Measurements from ENCODE around the gene ETFA.

ETFA gene

DNA sequence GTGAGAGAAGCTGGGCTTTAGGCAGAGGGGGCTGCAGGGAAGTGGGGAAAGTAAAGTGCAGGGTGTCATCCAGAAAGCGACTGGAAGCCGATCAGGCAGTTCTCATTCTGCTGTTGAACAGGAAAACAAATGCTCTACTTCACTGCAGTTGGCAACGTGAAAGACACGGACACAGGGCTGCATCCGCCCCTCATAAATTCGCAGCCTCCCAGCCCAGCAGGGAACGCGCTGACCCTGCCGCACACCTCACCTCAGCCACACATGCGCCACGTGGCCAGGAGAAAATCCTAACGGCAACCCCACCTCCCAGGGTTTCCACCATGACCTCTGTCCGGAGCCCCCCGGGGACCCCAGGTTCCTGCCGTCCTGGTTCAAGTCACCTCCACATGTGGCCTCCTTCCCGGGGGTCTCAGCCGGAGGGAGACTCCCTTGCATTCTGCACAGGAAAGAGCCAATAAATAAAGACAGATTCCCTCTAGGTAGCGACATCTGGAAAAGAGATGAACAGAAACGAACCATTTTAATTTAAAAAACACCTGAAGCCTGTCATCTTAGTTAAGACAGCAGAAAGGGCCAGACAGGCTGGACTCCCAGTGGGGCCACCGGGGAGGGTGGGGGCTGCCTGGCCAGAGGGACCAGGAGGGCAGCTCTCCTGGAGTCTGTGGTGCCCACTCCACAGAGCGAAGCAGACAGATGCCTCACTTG lies 132.8 kb downstream of the ETFA start:
- TF ChIP-seq, protein P1, sequence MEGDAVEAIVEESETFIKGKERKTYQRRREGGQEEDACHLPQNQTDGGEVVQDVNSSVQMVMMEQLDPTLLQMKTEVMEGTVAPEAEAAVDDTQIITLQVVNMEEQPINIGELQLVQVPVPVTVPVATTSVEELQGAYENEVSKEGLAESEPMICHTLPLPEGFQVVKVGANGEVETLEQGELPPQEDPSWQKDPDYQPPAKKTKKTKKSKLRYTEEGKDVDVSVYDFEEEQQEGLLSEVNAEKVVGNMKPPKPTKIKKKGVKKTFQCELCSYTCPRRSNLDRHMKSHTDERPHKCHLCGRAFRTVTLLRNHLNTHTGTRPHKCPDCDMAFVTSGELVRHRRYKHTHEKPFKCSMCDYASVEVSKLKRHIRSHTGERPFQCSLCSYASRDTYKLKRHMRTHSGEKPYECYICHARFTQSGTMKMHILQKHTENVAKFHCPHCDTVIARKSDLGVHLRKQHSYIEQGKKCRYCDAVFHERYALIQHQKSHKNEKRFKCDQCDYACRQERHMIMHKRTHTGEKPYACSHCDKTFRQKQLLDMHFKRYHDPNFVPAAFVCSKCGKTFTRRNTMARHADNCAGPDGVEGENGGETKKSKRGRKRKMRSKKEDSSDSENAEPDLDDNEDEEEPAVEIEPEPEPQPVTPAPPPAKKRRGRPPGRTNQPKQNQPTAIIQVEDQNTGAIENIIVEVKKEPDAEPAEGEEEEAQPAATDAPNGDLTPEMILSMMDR (IDR thresholded peaks at IDR 0.05; ENCODE audit: borderline replicate concordance, control extremely low read depth, extremely low read depth, insufficient read depth, missing control alignments) = no peak
- no peak for DNase-seq (ENCODE audit: low spot score)
- in situ Hi-C loops (cut with MboI; ENCODE audit: low sequenced_read_pairs, unreplicated experiment) = loop anchor here (25.0 kb wide), 1 partner anchor 684 kb away; no protein-coding TSS in a partner anchor

DNA sequence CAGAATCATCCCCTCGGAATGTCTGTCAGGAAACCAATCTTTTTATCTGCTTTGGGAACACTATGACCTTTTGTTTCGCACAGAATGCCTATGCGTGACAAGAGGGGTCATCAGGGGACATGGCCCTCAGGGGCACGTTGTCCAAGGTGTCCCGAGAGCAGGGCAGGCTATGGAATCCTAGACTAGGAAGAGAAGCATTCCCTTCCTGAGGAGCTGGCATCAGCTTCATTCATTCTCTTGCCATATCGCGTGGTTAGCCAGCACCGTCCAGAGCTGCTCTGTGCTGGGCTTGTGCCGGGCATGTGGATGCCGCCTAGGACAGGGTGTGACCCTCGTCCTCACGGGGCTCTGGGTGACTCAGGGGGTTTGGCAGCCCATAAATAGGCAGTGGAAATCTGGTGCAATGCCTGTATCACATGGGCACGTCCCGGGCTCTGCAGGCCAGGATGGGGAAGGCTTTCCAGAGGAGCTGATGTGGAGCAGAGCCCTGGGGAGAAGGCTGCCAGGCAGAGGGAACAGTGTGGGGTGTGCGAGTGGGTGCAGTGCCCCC lies 133.7 kb downstream of the ETFA start:
- in situ Hi-C loops (cut with MboI; ENCODE audit: low sequenced_read_pairs, unreplicated experiment) = loop anchor here (25.0 kb wide), 1 partner anchor 685 kb away; no protein-coding TSS in a partner anchor
- TF ChIP-seq, protein P1 (IDR thresholded peaks at IDR 0.05; ENCODE audit: borderline replicate concordance, control extremely low read depth, extremely low read depth, insufficient read depth, missing control alignments) = no peak
- no peak for DNase-seq (ENCODE audit: low spot score)

DNA sequence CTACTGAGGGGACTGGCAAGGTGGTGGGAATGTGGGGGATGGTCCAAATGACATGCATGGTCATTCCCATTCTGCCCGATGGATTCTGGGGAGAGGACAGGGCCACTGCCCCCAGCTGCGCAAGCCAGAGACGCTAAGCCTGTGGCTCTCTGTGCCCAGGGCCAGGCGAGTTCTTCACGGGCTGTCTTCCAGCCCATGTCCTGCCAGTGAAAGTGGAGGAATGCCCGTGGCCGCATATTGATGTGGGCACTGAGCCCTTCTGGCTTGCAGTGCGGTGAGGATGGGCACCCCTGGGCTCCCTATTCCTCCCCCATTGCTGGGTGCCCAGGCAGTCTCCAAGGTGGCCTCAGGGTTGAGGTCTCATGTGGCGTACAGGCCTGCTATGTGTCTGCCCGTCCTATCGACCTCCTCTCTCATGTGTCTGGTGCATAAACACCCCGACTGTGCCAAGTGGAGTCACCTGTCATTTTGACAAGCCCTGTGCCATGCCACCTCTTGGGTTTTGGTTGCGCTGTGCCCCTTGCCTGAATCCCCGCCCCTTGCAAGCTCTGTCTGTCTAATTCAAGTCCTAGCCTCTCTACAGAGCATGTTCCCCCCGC lies 134.7 kb downstream of the ETFA start:
- in situ Hi-C loops (cut with MboI; ENCODE audit: low sequenced_read_pairs, unreplicated experiment) = loop anchor here (25.0 kb wide), 1 partner anchor 686 kb away; no protein-coding TSS in a partner anchor
- DNase-seq (ENCODE audit: low spot score) = no peak
- TF ChIP-seq, protein P1 (IDR thresholded peaks at IDR 0.05; ENCODE audit: borderline replicate concordance, control extremely low read depth, extremely low read depth, insufficient read depth, missing control alignments) = no peak

DNA sequence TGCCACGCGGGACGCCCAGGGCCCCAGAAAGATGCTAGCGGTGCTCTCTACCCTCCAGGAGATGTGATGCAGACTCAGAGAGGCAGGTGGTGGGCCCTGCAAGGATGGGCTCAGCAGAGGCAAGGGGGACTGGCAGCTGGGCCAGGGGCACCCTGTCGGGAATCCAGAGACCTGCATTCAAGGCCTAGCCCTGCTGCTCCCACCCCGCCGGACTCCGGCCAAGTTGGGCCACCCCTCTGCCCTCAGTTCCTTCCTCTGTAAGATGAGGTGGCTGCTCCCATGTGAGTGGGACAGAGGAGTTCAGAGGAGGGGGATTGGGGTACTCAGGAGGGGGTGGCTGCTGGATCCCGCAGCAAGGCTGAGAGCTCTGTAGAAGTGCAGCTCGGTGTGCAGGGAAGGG lies 135.2 kb downstream of the ETFA start:
- no peak for DNase-seq (ENCODE audit: low spot score)
- in situ Hi-C loops (cut with MboI; ENCODE audit: low sequenced_read_pairs, unreplicated experiment) = loop anchor here (25.0 kb wide), 1 partner anchor 686 kb away; no protein-coding TSS in a partner anchor
- TF ChIP-seq, protein P1 (IDR thresholded peaks at IDR 0.05; ENCODE audit: borderline replicate concordance, control extremely low read depth, extremely low read depth, insufficient read depth, missing control alignments) = no peak

DNA sequence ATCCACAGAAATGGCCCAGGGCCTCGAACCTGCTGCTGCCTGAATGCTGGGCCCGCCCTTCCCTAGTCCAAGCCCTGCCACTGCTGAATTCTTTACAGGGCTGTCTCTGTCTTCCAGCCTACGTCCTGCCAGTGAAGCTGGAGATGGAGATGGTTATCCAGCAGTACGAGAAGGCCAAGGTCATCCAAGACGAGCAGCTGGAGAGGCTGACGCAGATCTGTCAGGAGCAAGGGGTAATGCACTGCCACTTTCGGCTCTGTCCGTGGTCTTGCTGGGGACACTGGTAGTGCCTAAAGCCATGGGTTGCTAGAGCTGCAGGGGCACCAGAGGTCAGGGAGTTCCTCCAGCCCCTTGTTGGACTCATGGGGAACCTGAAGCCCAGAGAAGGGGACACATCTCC lies 135.8 kb downstream of the ETFA start:
- no peak for DNase-seq (ENCODE audit: low spot score)
- in situ Hi-C loops (cut with MboI; ENCODE audit: low sequenced_read_pairs, unreplicated experiment) = loop anchor here (25.0 kb wide), 1 partner anchor 687 kb away; no protein-coding TSS in a partner anchor
- TF ChIP-seq, protein P1 (IDR thresholded peaks at IDR 0.05; ENCODE audit: borderline replicate concordance, control extremely low read depth, extremely low read depth, insufficient read depth, missing control alignments) = no peak

DNA sequence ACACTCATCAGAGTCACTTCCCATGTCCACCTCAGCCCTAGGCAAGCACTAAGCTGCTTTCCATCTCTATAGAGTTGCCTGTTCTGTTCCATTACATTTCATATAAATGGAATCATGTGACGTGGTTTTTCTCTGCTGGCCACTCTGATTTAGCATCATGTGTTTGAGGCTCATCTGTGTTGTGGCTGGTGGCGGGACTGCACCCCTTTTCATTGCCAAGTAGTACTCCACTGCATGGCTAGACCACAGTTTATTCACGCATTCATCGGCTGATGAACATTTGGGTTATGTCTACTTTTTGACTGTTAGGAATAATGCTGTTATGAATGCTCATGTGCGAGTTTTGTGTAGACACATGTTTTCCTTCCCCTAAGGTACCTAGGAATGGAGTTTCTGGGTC lies 136.6 kb downstream of the ETFA start:
- TF ChIP-seq, protein P1 (IDR thresholded peaks at IDR 0.05; ENCODE audit: borderline replicate concordance, control extremely low read depth, extremely low read depth, insufficient read depth, missing control alignments) = no peak
- in situ Hi-C loops (cut with MboI; ENCODE audit: low sequenced_read_pairs, unreplicated experiment) = loop anchor here (25.0 kb wide), 1 partner anchor 688 kb away; no protein-coding TSS in a partner anchor
- no peak for DNase-seq (ENCODE audit: low spot score)

Data from GM13976 (cell line).